ENCODE data around the gene CD151. TPM values are rescaled to one million over a fixed set of nuclear protein-coding genes. Genes with fewer than 3 reads are reported as not detected.

Gene CD151
- total and polyA plus RNA-seq, 2 experiments from 2014 or later: 62.9 to 109 TPM

GRCh38 chr11:882596-882995, 49.8 kb downstream of the CD151 start (continued):
- no peak for TF ChIP-seq ETS1 (IDR thresholded peaks at IDR 0.05)
- no peak for TF ChIP-seq ZNF462 (CRISPR knock-in tag; IDR thresholded peaks at IDR 0.05)
- TF ChIP-seq REST (IDR thresholded peaks at IDR 0.05; ENCODE audit: unreplicated experiment): no peak

DNA sequence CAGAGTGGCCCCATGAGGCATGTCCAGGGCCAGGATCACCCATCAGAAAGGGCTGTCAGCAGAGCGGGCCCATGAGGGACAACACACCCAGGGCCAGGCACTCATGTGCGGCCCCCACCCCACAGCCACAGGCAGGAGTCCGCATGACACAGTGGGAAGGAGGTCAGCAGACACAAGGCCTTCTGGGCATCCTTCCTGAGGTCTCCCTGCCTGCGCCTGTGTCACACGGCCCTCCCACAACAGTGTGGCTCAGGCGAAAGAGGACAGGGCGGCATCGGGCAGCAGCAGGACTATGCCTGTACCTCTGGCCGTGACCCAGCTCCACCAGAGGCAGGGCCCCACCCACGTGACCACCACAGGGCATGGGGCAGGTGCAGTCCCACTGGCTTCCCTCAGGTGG, 50.8 kb downstream of the CD151 start:
- no peak overlapping the region for H3K4me2 ChIP-seq
- no peaks in the 10 kb centered on the region for H3K79me2 ChIP-seq (replicated peaks; ENCODE audit: insufficient read depth)
- DNase-seq (ENCODE audit: low spot score): no peak
- Mint-ChIP-seq H3K27me3 (ENCODE audit: insufficient read depth, low read depth, poor library complexity) (peaks cover 24% of the 10 kb centered on the region), H3K4me1 (peaks cover 2% of the 10 kb centered on the region; the same call in 1 of the 3 replicates), H3K36me3 (ENCODE audit: low read depth) (peaks cover 41% of the 10 kb centered on the region), H3K4me3 (no peak overlapping the region), H3K27ac (no peak overlapping the region), H3K9me3 (peaks cover 3% of the 10 kb centered on the region; the same call in 2 of the 3 replicates)
- H3K9me2 ChIP-seq (ENCODE audit: insufficient read depth): no peaks in the 10 kb centered on the region
- no peak for ATAC-seq
- H3K36me3 ChIP-seq (ENCODE audit: insufficient read depth): peaks cover 4% of the 10 kb centered on the region; the same call in 1 of the 2 replicates
- H3F3A ChIP-seq (replicated peaks; ENCODE audit: low read depth): no peaks in the 10 kb centered on the region
- no peak overlapping the region for H3K27ac ChIP-seq (ENCODE audit: low read depth)
- no peak overlapping the region for H3K4me3 ChIP-seq
- H2AFZ ChIP-seq: no peak overlapping the region
- H3K4me1 ChIP-seq (ENCODE audit: insufficient read depth): no peaks in the 10 kb centered on the region
- no peaks in the 10 kb centered on the region for H3K27me3 ChIP-seq (ENCODE audit: insufficient read depth)
- peaks cover 5% of the 10 kb centered on the region for H4K20me1 ChIP-seq (replicated peaks; ENCODE audit: insufficient read depth)
- TF ChIP-seq STAT1 (IDR thresholded peaks at IDR 0.05; ENCODE audit: unreplicated experiment) (no peak), ZNF114 (CRISPR knock-in tag; IDR thresholded peaks at IDR 0.05) (no peak)
